ENCODE results near the gene CHMP2A.

Gene CHMP2A

GRCh38 chr19:58560007-58560887 lies 5.3 kb upstream of the CHMP2A start:
- Histone ChIP-seq H2AFZ (ENCODE audit: low read depth, low read length) (peak overlapping the region; percentile 56), H2BK12ac (ENCODE audit: low read length in 2 of 2) (peak overlapping the region; percentile 55 to 72), H3K9me3 (ENCODE audit: control insufficient read depth, low read length) (no peaks in the 10 kb centered on the region), H3K27ac (ENCODE audit: low read length, poor library complexity, severe bottlenecking) (peak overlapping the region; percentile 99), H2BK15ac (ENCODE audit: low read depth, poor library complexity, severe bottlenecking) (peak overlapping the region; percentile 53), H2BK120ac (ENCODE audit: low read depth, low read length) (no peak overlapping the region), H2BK5ac (ENCODE audit: low read depth, low read length, poor library complexity, severe bottlenecking) (no peak overlapping the region), H4K8ac (ENCODE audit: low read length) (peak overlapping the region; percentile 99), H4K91ac (ENCODE audit: low read length) (peak overlapping the region; percentile 98), H3K36me3 (ENCODE audit: control insufficient read depth in 1 of 2, insufficient read depth in 2 of 2, low read depth in 1 of 2, low read length in 2 of 2) (peaks cover 15 to 35% of the 10 kb centered on the region in 2 experiments), H3K79me1 (replicated peaks; ENCODE audit: low read length, poor library complexity, severe bottlenecking) (peaks cover 26% of the 10 kb centered on the region), H3K14ac (ENCODE audit: low read length in 2 of 2) (peak overlapping the region in 1 of 2 experiments; percentile 85), H2AK5ac (ENCODE audit: low read length, severe bottlenecking) (peak overlapping the region; percentile 94), H3K9ac (ENCODE audit: low read length) (peak overlapping the region; percentile 100), H3K27me3 (ENCODE audit: control insufficient read depth in 1 of 2, insufficient read depth in 1 of 2, low read length in 2 of 2) (no peaks in the 10 kb centered on the region), H3K4me2 (ENCODE audit: low read length, poor library complexity, severe bottlenecking) (peak overlapping the region; percentile 89), H3K4ac (ENCODE audit: low read depth in 1 of 2, low read length in 2 of 2) (peak overlapping the region; percentile 52 to 95), H3K4me1 (ENCODE audit: control insufficient read depth, insufficient read depth, low read depth, low read length) (peaks cover 38% of the 10 kb centered on the region), H3K23ac (ENCODE audit: low read length in 2 of 2) (no peak overlapping the region), H3K18ac (ENCODE audit: low read depth in 1 of 2, low read length in 2 of 2) (peak overlapping the region; percentile 81 to 95), H3K4me3 (ENCODE audit: insufficient read depth in 1 of 2, low read depth in 1 of 2, low read length in 2 of 2) (peak overlapping the region; percentile 79 to 99)
- 94% methylated on average over 8 of the region's 8 CpGs for WGBS
- no peak for DNase-seq

GRCh38 chr19:58559275-58560006 lies 4.5 kb upstream of the CHMP2A start:
- Histone ChIP-seq H2AFZ (ENCODE audit: low read depth, low read length) (peak overlapping the region; percentile 56), H3K18ac (ENCODE audit: low read depth in 1 of 2, low read length in 2 of 2) (peak overlapping the region; percentile 98 to 100), H3K4me2 (ENCODE audit: low read length, poor library complexity, severe bottlenecking) (peak overlapping the region; percentile 89), H3K36me3 (ENCODE audit: control insufficient read depth in 1 of 2, insufficient read depth in 2 of 2, low read depth in 1 of 2, low read length in 2 of 2) (peaks cover 15 to 37% of the 10 kb centered on the region in 2 experiments), H4K91ac (ENCODE audit: low read length) (peak overlapping the region; percentile 100), H2BK5ac (ENCODE audit: low read depth, low read length, poor library complexity, severe bottlenecking) (peak overlapping the region; percentile 54), H3K4me1 (ENCODE audit: control insufficient read depth, insufficient read depth, low read depth, low read length) (peaks cover 40% of the 10 kb centered on the region), H2AK5ac (ENCODE audit: low read length, severe bottlenecking) (peak overlapping the region; percentile 94), H3K79me1 (replicated peaks; ENCODE audit: low read length, poor library complexity, severe bottlenecking) (peaks cover 27% of the 10 kb centered on the region), H3K23ac (ENCODE audit: low read length in 2 of 2) (peak overlapping the region in 1 of 2 experiments; percentile 86), H2BK15ac (ENCODE audit: low read depth, poor library complexity, severe bottlenecking) (peak overlapping the region; percentile 94), H3K4me3 (ENCODE audit: insufficient read depth in 1 of 2, low read depth in 1 of 2, low read length in 2 of 2) (peak overlapping the region; percentile 79 to 99), H3K9me3 (ENCODE audit: control insufficient read depth, low read length) (no peaks in the 10 kb centered on the region), H3K27me3 (ENCODE audit: control insufficient read depth in 1 of 2, insufficient read depth in 1 of 2, low read length in 2 of 2) (no peaks in the 10 kb centered on the region), H3K4ac (ENCODE audit: low read depth in 1 of 2, low read length in 2 of 2) (peak overlapping the region; percentile 97 to 100), H4K8ac (ENCODE audit: low read length) (peak overlapping the region; percentile 99), H3K14ac (ENCODE audit: low read length in 2 of 2) (peak overlapping the region in 1 of 2 experiments; percentile 98), H3K9ac (ENCODE audit: low read length) (peak overlapping the region; percentile 100), H3K27ac (ENCODE audit: low read length, poor library complexity, severe bottlenecking) (peak overlapping the region; percentile 99), H2BK120ac (ENCODE audit: low read depth, low read length) (peak overlapping the region; percentile 69), H2BK12ac (ENCODE audit: low read length in 2 of 2) (peak overlapping the region; percentile 55 to 72)
- DNase-seq, result peak; percentile 95
- WGBS, result under 1% methylated on average over 27 of the region's 33 CpGs

GRCh38 chr19:58558623-58559274 lies 3.8 kb upstream of the CHMP2A start:
- DNase-seq, result peak; percentile 98
- WGBS, result under 1% methylated on average over 64 of the region's 76 CpGs
- Histone ChIP-seq H2BK15ac (ENCODE audit: low read depth, poor library complexity, severe bottlenecking) (peak overlapping the region; percentile 96), H3K4me3 (ENCODE audit: insufficient read depth in 1 of 2, low read depth in 1 of 2, low read length in 2 of 2) (peak overlapping the region; percentile 87 to 99), H4K8ac (ENCODE audit: low read length) (peak overlapping the region; percentile 99), H3K4me2 (ENCODE audit: low read length, poor library complexity, severe bottlenecking) (peak overlapping the region; percentile 89), H3K27ac (ENCODE audit: low read length, poor library complexity, severe bottlenecking) (peak overlapping the region; percentile 99), H4K91ac (ENCODE audit: low read length) (peak overlapping the region; percentile 100), H3K4ac (ENCODE audit: low read depth in 1 of 2, low read length in 2 of 2) (peak overlapping the region; percentile 99 to 100), H2AK5ac (ENCODE audit: low read length, severe bottlenecking) (peak overlapping the region; percentile 90), H3K36me3 (ENCODE audit: control insufficient read depth in 1 of 2, insufficient read depth in 2 of 2, low read depth in 1 of 2, low read length in 2 of 2) (peaks cover 15 to 40% of the 10 kb centered on the region in 2 experiments), H3K9me3 (ENCODE audit: control insufficient read depth, low read length) (no peaks in the 10 kb centered on the region), H2AFZ (ENCODE audit: low read depth, low read length) (peak overlapping the region; percentile 81), H3K14ac (ENCODE audit: low read length in 2 of 2) (peak overlapping the region in 1 of 2 experiments; percentile 100), H3K18ac (ENCODE audit: low read depth in 1 of 2, low read length in 2 of 2) (peak overlapping the region; percentile 100), H2BK12ac (ENCODE audit: low read length in 2 of 2) (peak overlapping the region in 1 of 2 experiments; percentile 81), H3K4me1 (ENCODE audit: control insufficient read depth, insufficient read depth, low read depth, low read length) (peaks cover 47% of the 10 kb centered on the region), H3K9ac (ENCODE audit: low read length) (peak overlapping the region; percentile 100), H2BK120ac (ENCODE audit: low read depth, low read length) (peak overlapping the region; percentile 90), H3K27me3 (ENCODE audit: control insufficient read depth in 1 of 2, insufficient read depth in 1 of 2, low read length in 2 of 2) (no peaks in the 10 kb centered on the region), H2BK5ac (ENCODE audit: low read depth, low read length, poor library complexity, severe bottlenecking) (peak overlapping the region; percentile 90), H3K79me1 (replicated peaks; ENCODE audit: low read length, poor library complexity, severe bottlenecking) (peaks cover 30% of the 10 kb centered on the region), H3K23ac (ENCODE audit: low read length in 2 of 2) (peak overlapping the region in 1 of 2 experiments; percentile 98)

Measured in mesenchymal stem cell (in vitro differentiated cells and primary cell).